ENCODE measurements around the gene CELA1.

DNA sequence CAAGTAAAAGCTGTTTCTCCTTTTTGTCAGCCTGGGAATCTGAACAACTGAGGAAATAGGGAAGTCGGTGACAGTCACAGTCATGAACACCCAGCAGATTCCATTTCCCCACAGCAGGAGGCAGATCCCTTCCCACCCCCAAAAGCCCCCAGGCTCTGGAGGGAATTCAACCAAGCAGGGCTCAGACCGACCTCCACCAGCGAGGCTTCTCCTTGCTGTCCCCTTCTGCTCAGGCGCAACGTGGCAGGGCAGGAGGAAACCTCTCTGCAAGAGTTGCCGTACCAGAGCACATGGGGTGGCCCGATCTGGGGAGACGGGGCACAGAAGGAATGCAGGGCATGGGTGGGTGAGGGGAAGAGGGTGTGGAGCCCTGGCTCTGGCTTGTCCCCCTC lies 44.4 kb upstream of the CELA1 start:
- TF ChIP-seq, protein P1, sequence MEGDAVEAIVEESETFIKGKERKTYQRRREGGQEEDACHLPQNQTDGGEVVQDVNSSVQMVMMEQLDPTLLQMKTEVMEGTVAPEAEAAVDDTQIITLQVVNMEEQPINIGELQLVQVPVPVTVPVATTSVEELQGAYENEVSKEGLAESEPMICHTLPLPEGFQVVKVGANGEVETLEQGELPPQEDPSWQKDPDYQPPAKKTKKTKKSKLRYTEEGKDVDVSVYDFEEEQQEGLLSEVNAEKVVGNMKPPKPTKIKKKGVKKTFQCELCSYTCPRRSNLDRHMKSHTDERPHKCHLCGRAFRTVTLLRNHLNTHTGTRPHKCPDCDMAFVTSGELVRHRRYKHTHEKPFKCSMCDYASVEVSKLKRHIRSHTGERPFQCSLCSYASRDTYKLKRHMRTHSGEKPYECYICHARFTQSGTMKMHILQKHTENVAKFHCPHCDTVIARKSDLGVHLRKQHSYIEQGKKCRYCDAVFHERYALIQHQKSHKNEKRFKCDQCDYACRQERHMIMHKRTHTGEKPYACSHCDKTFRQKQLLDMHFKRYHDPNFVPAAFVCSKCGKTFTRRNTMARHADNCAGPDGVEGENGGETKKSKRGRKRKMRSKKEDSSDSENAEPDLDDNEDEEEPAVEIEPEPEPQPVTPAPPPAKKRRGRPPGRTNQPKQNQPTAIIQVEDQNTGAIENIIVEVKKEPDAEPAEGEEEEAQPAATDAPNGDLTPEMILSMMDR (IDR thresholded peaks at IDR 0.05) = no peak
- TF ChIP-seq RAD21 (IDR thresholded peaks at IDR 0.05; ENCODE audit: low read length) (no peak), SMC3 (IDR thresholded peaks at IDR 0.05; ENCODE audit: low read depth, low read length) (no peak), GATA2 (CRISPR knock-in tag; IDR thresholded peaks at IDR 0.05) (no peak)
- TF ChIP-seq, protein P2, sequence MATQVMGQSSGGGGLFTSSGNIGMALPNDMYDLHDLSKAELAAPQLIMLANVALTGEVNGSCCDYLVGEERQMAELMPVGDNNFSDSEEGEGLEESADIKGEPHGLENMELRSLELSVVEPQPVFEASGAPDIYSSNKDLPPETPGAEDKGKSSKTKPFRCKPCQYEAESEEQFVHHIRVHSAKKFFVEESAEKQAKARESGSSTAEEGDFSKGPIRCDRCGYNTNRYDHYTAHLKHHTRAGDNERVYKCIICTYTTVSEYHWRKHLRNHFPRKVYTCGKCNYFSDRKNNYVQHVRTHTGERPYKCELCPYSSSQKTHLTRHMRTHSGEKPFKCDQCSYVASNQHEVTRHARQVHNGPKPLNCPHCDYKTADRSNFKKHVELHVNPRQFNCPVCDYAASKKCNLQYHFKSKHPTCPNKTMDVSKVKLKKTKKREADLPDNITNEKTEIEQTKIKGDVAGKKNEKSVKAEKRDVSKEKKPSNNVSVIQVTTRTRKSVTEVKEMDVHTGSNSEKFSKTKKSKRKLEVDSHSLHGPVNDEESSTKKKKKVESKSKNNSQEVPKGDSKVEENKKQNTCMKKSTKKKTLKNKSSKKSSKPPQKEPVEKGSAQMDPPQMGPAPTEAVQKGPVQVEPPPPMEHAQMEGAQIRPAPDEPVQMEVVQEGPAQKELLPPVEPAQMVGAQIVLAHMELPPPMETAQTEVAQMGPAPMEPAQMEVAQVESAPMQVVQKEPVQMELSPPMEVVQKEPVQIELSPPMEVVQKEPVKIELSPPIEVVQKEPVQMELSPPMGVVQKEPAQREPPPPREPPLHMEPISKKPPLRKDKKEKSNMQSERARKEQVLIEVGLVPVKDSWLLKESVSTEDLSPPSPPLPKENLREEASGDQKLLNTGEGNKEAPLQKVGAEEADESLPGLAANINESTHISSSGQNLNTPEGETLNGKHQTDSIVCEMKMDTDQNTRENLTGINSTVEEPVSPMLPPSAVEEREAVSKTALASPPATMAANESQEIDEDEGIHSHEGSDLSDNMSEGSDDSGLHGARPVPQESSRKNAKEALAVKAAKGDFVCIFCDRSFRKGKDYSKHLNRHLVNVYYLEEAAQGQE (IDR thresholded peaks at IDR 0.05; ENCODE audit: low read depth, low read length) = no peak

Data from SK-N-SH (cell line).